ENCODE measurements around the gene MTR.

DNA sequence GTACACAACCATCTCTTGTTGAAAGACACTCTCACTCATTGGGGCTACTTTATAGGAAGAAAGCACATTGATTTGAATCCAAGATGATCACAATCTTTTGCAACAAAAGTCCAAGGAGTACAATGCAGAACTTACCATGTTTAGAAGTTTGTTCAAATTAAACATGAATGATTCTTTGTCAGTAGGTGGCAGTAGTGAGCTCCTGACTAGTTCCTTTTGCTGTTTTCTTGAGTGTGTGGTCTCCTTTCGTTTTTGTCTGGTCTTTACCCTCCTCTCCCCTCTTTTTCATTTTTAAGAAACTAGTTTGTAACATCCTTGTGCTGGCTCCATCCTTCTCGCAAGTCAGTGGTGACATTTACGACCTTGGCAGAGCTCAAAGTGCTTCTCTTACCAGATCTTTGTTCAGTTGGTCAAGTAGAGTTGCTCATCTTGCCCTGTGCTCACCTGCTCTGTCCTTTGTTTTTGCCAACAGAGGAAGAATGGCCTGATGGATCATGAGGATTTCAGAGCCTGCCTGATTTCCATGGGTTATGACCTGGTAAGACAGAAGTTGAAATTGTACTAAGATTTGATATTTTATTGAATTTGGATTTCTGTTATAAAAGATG is 35.7 kb upstream of the MTR start:
- no peak for TF ChIP-seq POLR2A (IDR thresholded peaks at IDR 0.05)
- TF ChIP-seq, protein P1, sequence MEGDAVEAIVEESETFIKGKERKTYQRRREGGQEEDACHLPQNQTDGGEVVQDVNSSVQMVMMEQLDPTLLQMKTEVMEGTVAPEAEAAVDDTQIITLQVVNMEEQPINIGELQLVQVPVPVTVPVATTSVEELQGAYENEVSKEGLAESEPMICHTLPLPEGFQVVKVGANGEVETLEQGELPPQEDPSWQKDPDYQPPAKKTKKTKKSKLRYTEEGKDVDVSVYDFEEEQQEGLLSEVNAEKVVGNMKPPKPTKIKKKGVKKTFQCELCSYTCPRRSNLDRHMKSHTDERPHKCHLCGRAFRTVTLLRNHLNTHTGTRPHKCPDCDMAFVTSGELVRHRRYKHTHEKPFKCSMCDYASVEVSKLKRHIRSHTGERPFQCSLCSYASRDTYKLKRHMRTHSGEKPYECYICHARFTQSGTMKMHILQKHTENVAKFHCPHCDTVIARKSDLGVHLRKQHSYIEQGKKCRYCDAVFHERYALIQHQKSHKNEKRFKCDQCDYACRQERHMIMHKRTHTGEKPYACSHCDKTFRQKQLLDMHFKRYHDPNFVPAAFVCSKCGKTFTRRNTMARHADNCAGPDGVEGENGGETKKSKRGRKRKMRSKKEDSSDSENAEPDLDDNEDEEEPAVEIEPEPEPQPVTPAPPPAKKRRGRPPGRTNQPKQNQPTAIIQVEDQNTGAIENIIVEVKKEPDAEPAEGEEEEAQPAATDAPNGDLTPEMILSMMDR (IDR thresholded peaks at IDR 0.05): peak; percentile 62 to 76 (median 68)
